Stimulated activated CD4-positive, alpha-beta T cell treated with anti-CD3 and anti-CD28 coated beads, Interleukin-2, amount 100 ng/mL, for 4 hours (primary cell): ENCODE data around the gene PARD6G.

Experiments
- DNase-seq: peaks from one replicate; pipeline ENCODE4 v3.0.0-alpha.2; 2020; ENCODE audit warnings: low read depth

PARD6G gene

GRCh38 chr18:80189531-80189865 lies 57.8 kb downstream of the PARD6G start:
- no peak for DNase-seq

GRCh38 chr18:80188643-80189530 lies 58.4 kb downstream of the PARD6G start:
- no peak for DNase-seq

- no peak for DNase-seq
These were observed 59.2 kb downstream of the PARD6G start for GRCh38 chr18:80187956-80188642.

GRCh38 chr18:80185545-80185944 lies 61.8 kb downstream of the PARD6G start:
- no peak for DNase-seq

GRCh38 chr18:80184243-80184772 lies 63.0 kb downstream of the PARD6G start:
- DNase-seq: no peak

- no peak for DNase-seq
These were observed 63.9 kb downstream of the PARD6G start for GRCh38 chr18:80183273-80184050.

GRCh38 chr18:80182855-80183254 lies 64.5 kb downstream of the PARD6G start:
- no peak for DNase-seq

- no peak for DNase-seq
These were observed 65.5 kb downstream of the PARD6G start for GRCh38 chr18:80181642-80182461.

GRCh38 chr18:80180778-80181564 lies 66.3 kb downstream of the PARD6G start:
- no peak for DNase-seq

- DNase-seq: no peak
These were observed 67.3 kb downstream of the PARD6G start for GRCh38 chr18:80179857-80180558.

- DNase-seq: no peak
These were observed 68.1 kb downstream of the PARD6G start for GRCh38 chr18:80178935-80179818.

- no peak for DNase-seq
These were observed 70.2 kb downstream of the PARD6G start for GRCh38 chr18:80177128-80177527.

- no peak for DNase-seq
These were observed 70.8 kb downstream of the PARD6G start for GRCh38 chr18:80176334-80177073.

- no peak for DNase-seq
These were observed 71.7 kb downstream of the PARD6G start for GRCh38 chr18:80175451-80176204.

GRCh38 chr18:80173060-80173459 lies 74.3 kb downstream of the PARD6G start:
- no peak for DNase-seq

GRCh38 chr18:80172056-80172455 lies 75.3 kb downstream of the PARD6G start:
- no peak for DNase-seq

- no peak for DNase-seq
These were observed 76.1 kb downstream of the PARD6G start for GRCh38 chr18:80171054-80171872.
